22Rv1 (cell line): ENCODE data around the gene PSME3.

Source experiments
- CTCF ChIP-seq: fragments of 450-650 bp; IDR thresholded peaks from 2 replicates; pipeline ENCODE4 v1.5.1; 2017; ENCODE audit warnings: mild to moderate bottlenecking
- ZFX ChIP-seq: fragments of 450-650 bp; IDR thresholded peaks from 2 replicates; pipeline ENCODE4 v1.6.1; 2017; ENCODE audit warnings: antibody characterized with exemption, borderline replicate concordance

- no peak for TF ChIP-seq CTCF
- TF ChIP-seq ZFX: no peak
These were observed 47.6 kb downstream of the PSME3 start for GRCh38 chr17:42880776-42881310.
